ENCODE measurements around the gene NEK2. TPM values are rescaled to one million over a fixed set of nuclear protein-coding genes. Genes with fewer than 3 reads are reported as not detected.
A peak's percentile ranks its signal among the peaks of the same experiment; 100 is the strongest.

The NEK2 gene
- total and polyA plus RNA-seq, 2 experiments from 2014 or later, result 5.3 to 7.1 TPM

GRCh38 chr1:211652371-211652770 lies 23.1 kb downstream of the NEK2 start:
- no peaks in the 10 kb centered on the region for H4K20me1 ChIP-seq (ENCODE audit: insufficient read depth, poor library complexity, severe bottlenecking)
- peaks cover 29% of the 10 kb centered on the region for H3K4me1 ChIP-seq (ENCODE audit: insufficient read depth)
- H3K4me3 ChIP-seq, result no peak overlapping the region
- TF ChIP-seq EZH2 (IDR thresholded peaks at IDR 0.05; ENCODE audit: borderline replicate concordance), result no peak
- no peak for TF ChIP-seq EZH2phosphoT487 (IDR thresholded peaks at IDR 0.05; ENCODE audit: low read depth, severe bottlenecking, unreplicated experiment)
- TF ChIP-seq CTCF (IDR thresholded peaks at IDR 0.05; ENCODE audit: poor library complexity), result no peak
- H3K27ac ChIP-seq, result no peak overlapping the region
- no peaks in the 10 kb centered on the region for H3K9me2 ChIP-seq (replicated peaks; ENCODE audit: insufficient read depth)
- WGBS (ENCODE audit: low lambda C conversion rate, missing lambda C conversion rate), result 89% methylated on average over 6 of the region's 6 CpGs
- no peaks in the 10 kb centered on the region for H3K9me3 ChIP-seq (ENCODE audit: low read depth)
- H3K4me2 ChIP-seq, result no peak overlapping the region
- no peaks in the 10 kb centered on the region for H3K79me2 ChIP-seq
- no peaks in the 10 kb centered on the region for H3K27me3 ChIP-seq
- H3K36me3 ChIP-seq (replicated peaks; ENCODE audit: insufficient read depth, low read depth), result no peaks in the 10 kb centered on the region
- peak; percentile 2 for DNase-seq (ENCODE audit: low spot score)
- no peak overlapping the region for H2AFZ ChIP-seq

GRCh38 chr1:211650904-211651303 lies 24.5 kb downstream of the NEK2 start:
- H3K36me3 ChIP-seq (replicated peaks; ENCODE audit: insufficient read depth, low read depth), result no peaks in the 10 kb centered on the region
- H2AFZ ChIP-seq, result no peak overlapping the region
- WGBS (ENCODE audit: low lambda C conversion rate, missing lambda C conversion rate), result 89% methylated on average over 7 of the region's 7 CpGs
- TF ChIP-seq CTCF (IDR thresholded peaks at IDR 0.05; ENCODE audit: poor library complexity) (no peak), EZH2phosphoT487 (IDR thresholded peaks at IDR 0.05; ENCODE audit: low read depth, severe bottlenecking, unreplicated experiment) (no peak)
- peaks cover 31% of the 10 kb centered on the region for H3K4me1 ChIP-seq (ENCODE audit: insufficient read depth)
- H3K27me3 ChIP-seq, result no peaks in the 10 kb centered on the region
- H4K20me1 ChIP-seq (ENCODE audit: insufficient read depth, poor library complexity, severe bottlenecking), result no peaks in the 10 kb centered on the region
- no peaks in the 10 kb centered on the region for H3K79me2 ChIP-seq
- no peak for DNase-seq (ENCODE audit: low spot score)
- no peak overlapping the region for H3K4me3 ChIP-seq
- H3K9me2 ChIP-seq (replicated peaks; ENCODE audit: insufficient read depth), result no peaks in the 10 kb centered on the region
- H3K4me2 ChIP-seq, result no peak overlapping the region
- H3K27ac ChIP-seq, result peak overlapping the region; percentile 92
- no peaks in the 10 kb centered on the region for H3K9me3 ChIP-seq (ENCODE audit: low read depth)

DNA sequence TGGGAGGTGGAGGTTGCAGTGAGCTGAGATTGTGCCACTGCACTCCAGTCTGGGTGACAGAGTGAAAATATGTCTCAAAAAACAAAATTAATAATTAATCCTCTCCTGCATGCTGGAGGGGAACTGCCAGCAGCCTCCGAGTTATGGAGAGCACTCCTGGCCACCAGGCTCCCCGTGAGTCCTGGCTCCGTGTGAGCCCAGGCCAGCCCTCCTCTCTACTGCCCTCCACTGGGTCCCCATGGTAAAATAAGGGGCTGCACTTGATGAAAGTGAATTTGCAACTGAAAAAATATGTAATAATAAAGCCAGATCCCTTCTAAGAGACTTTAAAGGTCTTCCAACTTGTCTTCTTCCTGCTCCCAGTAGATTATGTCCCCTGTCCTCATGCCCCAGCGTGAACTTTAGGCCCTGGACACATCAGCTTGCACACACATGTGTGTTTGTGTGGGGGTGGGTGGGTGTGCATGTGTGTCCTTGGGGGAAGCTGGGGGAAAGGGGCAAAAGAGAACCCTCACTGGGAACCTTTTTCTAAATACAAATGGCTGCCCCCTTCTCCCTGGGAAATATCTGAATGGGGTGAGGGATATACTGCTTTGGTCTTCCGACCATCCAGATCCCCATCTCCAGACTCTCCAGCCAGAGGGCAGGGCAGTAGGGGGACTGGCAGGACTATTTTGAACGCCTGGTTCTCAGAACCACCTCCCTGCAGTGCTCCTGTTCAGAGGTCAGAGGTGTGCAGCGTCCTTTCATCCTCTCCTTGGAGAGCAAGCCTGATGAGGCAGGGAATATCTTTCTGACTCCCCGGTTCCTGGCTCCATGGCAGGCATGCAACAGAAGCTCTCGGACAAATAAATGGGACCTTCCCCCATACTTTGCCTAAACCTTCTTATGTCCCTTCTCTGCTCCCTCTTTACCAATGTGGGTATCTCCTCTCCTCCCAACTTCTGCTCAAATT lies 26.2 kb downstream of the NEK2 start:
- H3K27ac ChIP-seq, result peak overlapping the region; percentile 92

More for the DNA sequence above, 26.2 kb downstream of the NEK2 start:
- Histone ChIP-seq H3K4me1 (ENCODE audit: insufficient read depth) (peaks cover 36% of the 10 kb centered on the region), H4K20me1 (ENCODE audit: insufficient read depth, poor library complexity, severe bottlenecking) (no peaks in the 10 kb centered on the region), H3K9me2 (replicated peaks; ENCODE audit: insufficient read depth) (no peaks in the 10 kb centered on the region), H3K79me2 (no peaks in the 10 kb centered on the region), H2AFZ (no peak overlapping the region), H3K9me3 (ENCODE audit: low read depth) (no peaks in the 10 kb centered on the region), H3K27me3 (no peaks in the 10 kb centered on the region), H3K4me2 (peak overlapping the region; percentile 23), H3K4me3 (no peak overlapping the region), H3K36me3 (replicated peaks; ENCODE audit: insufficient read depth, low read depth) (no peaks in the 10 kb centered on the region)
- 87% methylated on average over 9 of the region's 9 CpGs for WGBS (ENCODE audit: low lambda C conversion rate, missing lambda C conversion rate)
- TF ChIP-seq CTCF (IDR thresholded peaks at IDR 0.05; ENCODE audit: poor library complexity), result no peak
- TF ChIP-seq EZH2 (IDR thresholded peaks at IDR 0.05; ENCODE audit: borderline replicate concordance), result no peak
- TF ChIP-seq EZH2phosphoT487 (IDR thresholded peaks at IDR 0.05; ENCODE audit: low read depth, severe bottlenecking, unreplicated experiment), result no peak
- DNase-seq (ENCODE audit: low spot score), result peak; percentile 3
